A673 (cell line): ENCODE results near the gene HOXB7. TPM values are rescaled to one million over a fixed set of nuclear protein-coding genes. Genes with fewer than 3 reads are reported as not detected.

ENCODE experiments used
- BruUV-seq: library from RNA; stranded (reverse); fragments of 400-500 nt; replicated peaks from 2 replicates; lab custom pipeline; 2021; lab: Mats Ljungman, UMichigan
- CTCF ChIA-PET: fragments of 300-600 bp; sonication (Branson Sonifier 250); formaldehyde crosslinking; loops from one replicate; lab custom pipeline; 2022; ENCODE audit warnings: antibody characterized with exemption; lab: Charles Lee
- POLR2A ChIA-PET: fragments of 300-600 bp; sonication (Branson Sonifier 250); formaldehyde crosslinking; loops from one replicate; lab custom pipeline; 2022; ENCODE audit warnings: antibody characterized with exemption; ENCODE audit not compliant: low non-redundant PET; lab: Charles Lee
- DNase-seq: peaks from one replicate; pipeline ENCODE4 v3.0.0-alpha.2; 2015; ENCODE audit warnings: low spot score
- H3K27ac ChIP-seq: fragments of 200-600 bp; sonication (generic); 2 replicates; pipeline ENCODE4 v1.5.1; 2016; ENCODE audit warnings: mixed run types, low read depth, mild to moderate bottlenecking, mixed read lengths, antibody characterized with exemption, low read length; ENCODE audit not compliant: poor library complexity, severe bottlenecking
- H3K27me3 ChIP-seq: fragments of 200-600 bp; sonication (generic); replicated peaks from 2 replicates; pipeline ENCODE4 v1.6.1; 2017; ENCODE audit warnings: mixed run types, low read depth, mild to moderate bottlenecking, mixed read lengths, antibody characterized with exemption, low read length; ENCODE audit not compliant: insufficient read depth, poor library complexity
- H3K36me3 ChIP-seq: fragments of 200-600 bp; sonication (generic); 2 replicates; pipeline ENCODE4 v1.6.1; 2016; ENCODE audit warnings: mixed run types, mild to moderate bottlenecking, mixed read lengths, antibody characterized with exemption, low read length; ENCODE audit not compliant: insufficient read depth, poor library complexity, severe bottlenecking
- H3K4me1 ChIP-seq: fragments of 200-600 bp; sonication (generic); 2 replicates; pipeline ENCODE4 v1.6.1; 2017; ENCODE audit warnings: mixed run types, mild to moderate bottlenecking, mixed read lengths, antibody characterized with exemption, low read length; ENCODE audit not compliant: insufficient read depth, poor library complexity, severe bottlenecking
- H3K4me3 ChIP-seq: fragments of 200-600 bp; sonication (generic); 2 replicates; pipeline ENCODE4 v1.5.1; 2016; ENCODE audit warnings: low read depth, mixed run types, mild to moderate bottlenecking, mixed read lengths, low read length; ENCODE audit not compliant: poor library complexity, severe bottlenecking
- H3K9me3 ChIP-seq: fragments of 200-600 bp; sonication (generic); 2 replicates; pipeline ENCODE4 v1.6.1; 2016; ENCODE audit warnings: mixed run types, low read depth, mild to moderate bottlenecking, mixed read lengths, antibody characterized with exemption, low read length; ENCODE audit not compliant: poor library complexity, severe bottlenecking
- EZH2 ChIP-seq: fragments of 200-600 bp; sonication (generic); IDR thresholded peaks from 2 replicates; pipeline ENCODE4 v1.6.1; 2017; ENCODE audit warnings: borderline replicate concordance, low read depth, mild to moderate bottlenecking, mixed read lengths, antibody characterized with exemption, low read length; ENCODE audit not compliant: poor library complexity, severe bottlenecking
- intact Hi-C: fragments of 100-400 bp; cut with micrococcal nuclease; formaldehyde crosslinking; loops from one replicate; pipeline ENCODE4 v1.10.0; 2022; ENCODE audit not compliant: unreplicated experiment
- total RNA-seq: library from RNA; stranded (reverse); gene quantifications from 2 replicates; pipeline ENCODE4 v1.2.3, GENCODE V29; 2021
- TF ChIP-seq, protein P1 (sequence below): fragments of 300-800, 200-600 bp; sonication (generic); conservative IDR thresholded peaks from 2 replicates; pipeline ENCODE4 v1.5.1; 2017; ENCODE audit warnings: low read depth, mild to moderate bottlenecking, antibody characterized with exemption, low read length, moderate library complexity, mixed read lengths

Gene HOXB7
- total RNA-seq, 1 experiment from 2014 or later: 32.2 TPM

- no peak overlapping the region for H3K4me3 ChIP-seq
- H3K27me3 ChIP-seq: no peaks in the 10 kb centered on the region
- no peaks in the 10 kb centered on the region for H3K9me3 ChIP-seq
- peak overlapping the region; percentile 26 for H3K27ac ChIP-seq
- BruUV-seq: no TSS peak
- POLR2A ChIA-PET: no interaction called here
- no peak for DNase-seq
- H3K36me3 ChIP-seq: peaks cover 4% of the 10 kb centered on the region
- H3K4me1 ChIP-seq: peaks cover 60% of the 10 kb centered on the region
- no peak for TF ChIP-seq EZH2
- TF ChIP-seq, protein P1, sequence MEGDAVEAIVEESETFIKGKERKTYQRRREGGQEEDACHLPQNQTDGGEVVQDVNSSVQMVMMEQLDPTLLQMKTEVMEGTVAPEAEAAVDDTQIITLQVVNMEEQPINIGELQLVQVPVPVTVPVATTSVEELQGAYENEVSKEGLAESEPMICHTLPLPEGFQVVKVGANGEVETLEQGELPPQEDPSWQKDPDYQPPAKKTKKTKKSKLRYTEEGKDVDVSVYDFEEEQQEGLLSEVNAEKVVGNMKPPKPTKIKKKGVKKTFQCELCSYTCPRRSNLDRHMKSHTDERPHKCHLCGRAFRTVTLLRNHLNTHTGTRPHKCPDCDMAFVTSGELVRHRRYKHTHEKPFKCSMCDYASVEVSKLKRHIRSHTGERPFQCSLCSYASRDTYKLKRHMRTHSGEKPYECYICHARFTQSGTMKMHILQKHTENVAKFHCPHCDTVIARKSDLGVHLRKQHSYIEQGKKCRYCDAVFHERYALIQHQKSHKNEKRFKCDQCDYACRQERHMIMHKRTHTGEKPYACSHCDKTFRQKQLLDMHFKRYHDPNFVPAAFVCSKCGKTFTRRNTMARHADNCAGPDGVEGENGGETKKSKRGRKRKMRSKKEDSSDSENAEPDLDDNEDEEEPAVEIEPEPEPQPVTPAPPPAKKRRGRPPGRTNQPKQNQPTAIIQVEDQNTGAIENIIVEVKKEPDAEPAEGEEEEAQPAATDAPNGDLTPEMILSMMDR: no peak
- CTCF ChIA-PET: interaction anchor here (0.9 kb wide), 1 partner anchor 326 kb away, joined by 3 read pairs; no protein-coding TSS in a partner anchor
- intact Hi-C loops: no loop called here
These were observed 21.6 kb downstream of the HOXB7 start for GRCh38 chr17:48589060-48589830.

DNA sequence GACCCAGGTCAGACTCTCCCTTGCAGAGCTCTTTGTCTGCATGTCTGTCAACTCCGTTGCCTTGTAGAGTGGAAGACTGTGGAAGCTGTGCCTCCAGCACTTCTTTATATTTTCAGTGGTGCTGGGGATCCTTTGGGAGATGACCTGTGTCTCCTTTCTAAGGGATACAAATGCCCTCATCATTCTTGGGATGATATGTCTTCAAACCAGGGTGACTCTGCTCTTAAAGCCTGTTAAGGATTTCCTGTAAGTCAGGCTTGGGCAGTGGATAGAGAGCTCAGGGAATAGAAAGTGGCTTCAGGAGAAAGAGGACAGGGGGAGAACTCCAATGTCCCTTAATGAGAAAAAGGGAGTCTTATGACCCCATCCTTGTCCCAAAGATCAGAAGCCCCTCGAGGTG lies 22.3 kb downstream of the HOXB7 start:
- H3K9me3 ChIP-seq: no peaks in the 10 kb centered on the region
- peaks cover 61% of the 10 kb centered on the region for H3K4me1 ChIP-seq
- BruUV-seq: no TSS peak
- H3K4me3 ChIP-seq: no peak overlapping the region
- peak overlapping the region; percentile 40 for H3K27ac ChIP-seq
- intact Hi-C loops: no loop called here
- peaks cover 4% of the 10 kb centered on the region for H3K36me3 ChIP-seq
- no peaks in the 10 kb centered on the region for H3K27me3 ChIP-seq
- no peak for DNase-seq
- no peak for TF ChIP-seq EZH2
- TF ChIP-seq, protein P1: no peak
- POLR2A ChIA-PET: no interaction called here
- CTCF ChIA-PET: interaction anchor here (0.9 kb wide), 1 partner anchor 326 kb away, joined by 3 read pairs; no protein-coding TSS in a partner anchor

DNA sequence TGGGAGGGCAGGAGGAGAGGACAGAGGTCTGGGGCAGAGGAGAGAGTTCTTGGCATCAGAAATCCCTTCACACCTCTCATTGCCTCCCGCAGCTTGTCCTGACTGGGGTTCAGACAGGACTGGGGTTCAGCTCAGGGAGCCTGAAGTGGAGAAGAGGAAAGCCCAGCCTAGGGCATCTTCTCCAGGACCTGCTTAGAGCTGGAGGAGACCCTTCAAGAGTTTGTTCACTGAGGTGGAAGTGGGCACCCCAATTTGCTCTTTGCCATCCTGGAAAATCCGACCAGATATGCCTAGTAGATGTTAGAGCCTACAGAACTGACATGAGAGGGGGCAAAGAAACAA lies 22.8 kb downstream of the HOXB7 start:
- no peak overlapping the region for H3K4me3 ChIP-seq
- H3K9me3 ChIP-seq: no peaks in the 10 kb centered on the region
- no peak for DNase-seq
- TF ChIP-seq, protein P1: no peak
- TF ChIP-seq EZH2: no peak
- BruUV-seq: no TSS peak
- H3K27me3 ChIP-seq: no peaks in the 10 kb centered on the region
- peaks cover 4% of the 10 kb centered on the region for H3K36me3 ChIP-seq
- H3K4me1 ChIP-seq: peaks cover 57% of the 10 kb centered on the region
- intact Hi-C loops: no loop called here
- H3K27ac ChIP-seq: peak overlapping the region; percentile 40
- POLR2A ChIA-PET: interaction anchor here (0.6 kb wide), 1 partner anchor 73 kb away, joined by 14 read pairs; no protein-coding TSS in a partner anchor
- CTCF ChIA-PET: interaction anchor here (0.9 to 1.4 kb wide), 2 partner anchors 95 to 325 kb away, joined by 3 to 8 read pairs; no protein-coding TSS in a partner anchor
